GM12878 (cell line): ENCODE data around the gene CCDC71. TPM values are rescaled to one million over a fixed set of nuclear protein-coding genes. Genes with fewer than 3 reads are reported as not detected.

ENCODE experiments used
- ATAC-seq: fragments of 200-7000 bp; cut with Tn5 transposase; 3 replicates; pipeline ENCODE4 v1.9.1; 2020; ENCODE audit warnings: mild to moderate bottlenecking, moderate library complexity
- BruUV-seq: library from RNA; stranded (reverse); fragments of 400-500 nt; replicated peaks from 2 replicates; lab custom pipeline; 2021; lab: Mats Ljungman, UMichigan
- CTCF ChIA-PET: fragments of 300-600 bp; sonication (Branson Sonifier 250); formaldehyde crosslinking; extraction: SDS; loops from one replicate; lab custom pipeline; 2021; ENCODE audit warnings: inconsistent platforms; lab: Yijun Ruan, JAX
- POLR2A ChIA-PET: fragments of 350-600 bp; formaldehyde crosslinking; extraction: SDS; loops from one replicate; lab custom pipeline; 2021; ENCODE audit warnings: inconsistent platforms; lab: Charles Lee
- RAD21 ChIA-PET: fragments of 300-600 bp; sonication (Branson Sonifier 250); formaldehyde crosslinking; loops from one replicate; lab custom pipeline; 2023; ENCODE audit warnings: antibody characterized with exemption; ENCODE audit not compliant: unreplicated experiment; lab: Charles Lee
- SMC1A ChIA-PET: fragments of 300-600 bp; sonication (Branson Sonifier 250); formaldehyde crosslinking; loops from one replicate; lab custom pipeline; 2023; ENCODE audit not compliant: unreplicated experiment, uncharacterized antibody; lab: Charles Lee
- DNase-seq: peaks from one replicate; pipeline ENCODE4 v3.0.0-alpha.2; 2011; ENCODE audit warnings: low read depth, low spot score
- FAIRE-seq: peaks from 3 replicates; lab custom pipeline; 2011; peaks lifted over from hg19 to GRCh38; lab: Jason Lieb, UNC
- H2AFZ ChIP-seq: 2 replicates; pipeline ENCODE4 v1.6.0; 2011; ENCODE audit warnings: low read depth, low read length, control low read depth; ENCODE audit not compliant: control insufficient read depth
- H3K27ac ChIP-seq: 2 replicates; pipeline ENCODE4 v1.5.1; 2011; ENCODE audit warnings: control low read depth; ENCODE audit not compliant: control insufficient read depth, insufficient read depth
- H3K27me3 ChIP-seq, 2 experiments: replicated peaks in 1 of 2; 2 replicates each; pipeline versions ENCODE4 v1.6.0 to v1.6.1; 2011; ENCODE audit warnings: low read length in 1 of 2; ENCODE audit not compliant: control insufficient read depth in 2 of 2, insufficient read depth in 2 of 2
- H3K36me3 ChIP-seq, 2 experiments: 2 replicates each; pipeline ENCODE4 v1.5.1; 2011; ENCODE audit warnings: low read length in 1 of 2; ENCODE audit not compliant: control insufficient read depth in 2 of 2, insufficient read depth in 2 of 2
- H3K4me1 ChIP-seq: 2 replicates; pipeline ENCODE4 v1.6.1; 2011; ENCODE audit warnings: mild to moderate bottlenecking, low read length, moderate library complexity, mixed read lengths; ENCODE audit not compliant: control insufficient read depth, insufficient read depth
- H3K4me2 ChIP-seq: 2 replicates; pipeline ENCODE4 v1.6.0; 2011; ENCODE audit warnings: control low read depth; ENCODE audit not compliant: control insufficient read depth, insufficient read depth
- H3K4me3 ChIP-seq: fragments of 200-600 bp; sonication (generic); 2 replicates; pipeline ENCODE4 v1.5.1; 2016
- H3K79me2 ChIP-seq: 2 replicates; pipeline ENCODE4 v1.6.0; 2011; ENCODE audit warnings: low read length; ENCODE audit not compliant: control insufficient read depth, insufficient read depth
- H3K9ac ChIP-seq: 2 replicates; pipeline ENCODE4 v1.8.0; 2011; ENCODE audit warnings: low read length, control low read depth, mixed read lengths; ENCODE audit not compliant: control insufficient read depth, insufficient read depth
- H3K9me3 ChIP-seq: replicated peaks from 3 replicates; pipeline ENCODE4 v1.5.1; 2011; ENCODE audit warnings: mild to moderate bottlenecking, low read length; ENCODE audit not compliant: control insufficient read depth, insufficient read depth
- H4K20me1 ChIP-seq: 2 replicates; pipeline ENCODE4 v1.6.0; 2011; ENCODE audit not compliant: control insufficient read depth, insufficient read depth
- CEBPZ ChIP-seq: fragments of 150-350 bp; IDR thresholded peaks from 2 replicates; pipeline ENCODE4 v1.6.1; 2016; ENCODE audit warnings: low read depth, low read length
- KAT2A ChIP-seq: conservative IDR thresholded peaks from 2 replicates; pipeline ENCODE4 v1.6.1; 2011; ENCODE audit warnings: low read depth, low read length; ENCODE audit not compliant: control insufficient read depth
- LARP7 ChIP-seq: fragments of 450-650 bp; IDR thresholded peaks from 2 replicates; pipeline ENCODE4 v1.6.1; 2017; ENCODE audit warnings: mild to moderate bottlenecking
- MAX ChIP-seq: IDR thresholded peaks from 2 replicates; pipeline ENCODE4 v1.6.1; 2012; ENCODE audit warnings: low read depth, low read length, improper control_type of control experiment
- MTA2 ChIP-seq: fragments of 450-650 bp; IDR thresholded peaks from 2 replicates; pipeline ENCODE4 v1.6.1; 2016; ENCODE audit warnings: low read depth, mild to moderate bottlenecking, moderate library complexity
- NR2F1 ChIP-seq: fragments of 450-650 bp; conservative IDR thresholded peaks from 2 replicates; pipeline ENCODE4 v1.6.1; 2017; ENCODE audit warnings: mild to moderate bottlenecking
- PAX5 ChIP-seq: IDR thresholded peaks from 2 replicates; pipeline ENCODE4 v1.6.1; 2011; ENCODE audit warnings: low read depth, low read length, borderline replicate concordance
- SMAD1 ChIP-seq: fragments of 450-650 bp; IDR thresholded peaks from 2 replicates; pipeline ENCODE4 v1.6.1; 2018; ENCODE audit warnings: mild to moderate bottlenecking, low read depth; ENCODE audit not compliant: partially characterized antibody
- STAT3 ChIP-seq: IDR thresholded peaks from 2 replicates; pipeline ENCODE4 v1.6.1; 2011; ENCODE audit warnings: low read depth, low read length, improper control_type of control experiment
- TCF3 ChIP-seq: IDR thresholded peaks from 2 replicates; pipeline ENCODE4 v1.6.1; 2012; ENCODE audit warnings: low read depth, mild to moderate bottlenecking, low read length, borderline replicate concordance; ENCODE audit not compliant: insufficient read depth
- TCF7 ChIP-seq: IDR thresholded peaks from 2 replicates; pipeline ENCODE4 v1.6.1; 2014; ENCODE audit warnings: antibody characterized with exemption, borderline replicate concordance
- WGBS: methylation state at CpG from one replicate; pipeline ENCODE4 v1.1.6; 2016; ENCODE audit warnings: low lambda C conversion rate; ENCODE audit not compliant: insufficient replicate concordance, insufficient coverage; ENCODE audit errors: missing lambda C conversion rate; 5-methylcytosine and 5-hydroxymethylcytosine counted together
- in situ Hi-C: fragments of 300-500 bp; cut with MboI; formaldehyde crosslinking; loops from 9 replicates; pipeline ENCODE4 v1.14.3; 2018; ENCODE audit warnings: mixed read lengths
- intact Hi-C: fragments of 100-400 bp; cut with micrococcal nuclease; formaldehyde crosslinking; loops from one replicate; pipeline ENCODE4 v1.14.2; 2022; ENCODE audit not compliant: unreplicated experiment
- polyA plus RNA-seq, 11 experiments: library from polyadenylated mRNA; depleted of rRNA in 4 of 11; unstranded in 6 of 11; stranded (reverse) in 5 of 11; fragments of >200 nt; fragmentation: Nextera tagmentation in 4 of 11; fragmentation: Illumina TruSeq in 1 of 11; extraction: Ambion mirVana in 4 of 11; extraction: Trizol in 1 of 11; gene quantifications; 1 replicate in 1 of 11; 2 replicates in 10 of 11; pipeline versions ENCODE4 v1.2.1 to v1.2.3, GENCODE V29; 2011 to 2016; ENCODE audit warnings: inconsistent platforms in 2 of 11, missing spikeins in 2 of 11, low read depth in 1 of 11
- total RNA-seq, 4 experiments: library from RNA; depleted of rRNA in 3 of 4; stranded (reverse); fragments of >200 nt in 3 of 4; fragmentation: Illumina TruSeq in 1 of 4; extraction: Trizol in 1 of 4; gene quantifications; 2 replicates each; pipeline versions ENCODE4 v1.2.1 to v1.2.3, GENCODE V29; 2013 to 2021

The CCDC71 gene
- total and polyA plus RNA-seq, 10 of the 15 experiments (the other 5 are each of a cell fraction or from before 2014, with no cell fraction given), result 0.20 to 38.0 (median 16.1) TPM

DNA sequence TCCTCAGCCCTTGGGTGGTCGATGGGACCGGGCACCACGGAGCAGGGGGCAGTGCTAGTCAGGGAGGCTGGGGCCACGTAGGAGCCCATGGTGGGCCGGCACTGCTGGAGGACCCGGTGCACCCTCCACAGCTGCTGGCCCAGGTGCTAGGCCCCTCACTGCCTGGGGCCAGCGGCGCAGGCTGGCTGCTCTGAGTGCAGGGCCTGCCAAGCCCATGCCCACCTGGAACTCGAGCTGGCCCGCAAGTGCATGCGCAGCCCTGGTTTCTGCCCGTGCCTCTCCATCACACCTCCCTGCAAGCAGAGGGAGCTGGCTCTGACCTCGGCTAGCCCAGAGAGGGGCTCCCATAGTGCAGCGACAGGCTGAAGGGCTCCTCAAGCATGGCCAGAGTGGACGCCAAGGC lies 47.4 kb upstream of the CCDC71 start:
- no peak overlapping the region for H3K9ac ChIP-seq
- no peak overlapping the region for H2AFZ ChIP-seq
- H3K9me3 ChIP-seq, result peaks cover 2% of the 10 kb centered on the region; the same call in 2 of the 3 replicates
- H3K4me3 ChIP-seq, result no peak overlapping the region
- BruUV-seq, result no TSS peak
- TF ChIP-seq STAT3 (no peak), MTA2 (no peak), TCF7 (no peak), SMAD1 (no peak), LARP7 (no peak), CEBPZ (no peak), MAX (no peak), PAX5 (no peak), TCF3 (no peak), NR2F1 (no peak), KAT2A (no peak)
- ATAC-seq (no peak), DNase-seq (no peak), FAIRE-seq (no peak)
- no peaks in the 10 kb centered on the region for H3K4me1 ChIP-seq
- H3K36me3 ChIP-seq, result no peaks in the 10 kb centered on the region
- WGBS, result 79% methylated on average over 15 of the region's 15 CpGs
- ChIA-PET SMC1A (interaction anchor here (1.4 kb wide), 1 partner anchor 8 kb away, joined by 4 read pairs; no protein-coding TSS in a partner anchor), POLR2A (no interaction called here), RAD21 (no interaction called here), CTCF (interaction anchor here (0.6 kb wide), 1 partner anchor 327 kb away, joined by 3 read pairs; no protein-coding TSS in a partner anchor)
- no peaks in the 10 kb centered on the region for H4K20me1 ChIP-seq
- H3K27me3 ChIP-seq, result no peaks in the 10 kb centered on the region
- intact Hi-C loops (no loop called here), in situ Hi-C loops (no loop called here)
- no peak overlapping the region for H3K27ac ChIP-seq
- no peak overlapping the region for H3K4me2 ChIP-seq
- no peaks in the 10 kb centered on the region for H3K79me2 ChIP-seq
